Calu3 (cell line): ENCODE measurements around the gene P2RX4. TPM values are rescaled to one million over a fixed set of nuclear protein-coding genes. Genes with fewer than 3 reads are reported as not detected.

Source experiments
- BruUV-seq: library from RNA; stranded (reverse); fragments of 400-500 nt; replicated peaks from 2 replicates; lab custom pipeline; 2021; lab: Mats Ljungman, UMichigan
- CTCF ChIA-PET: fragments of 300-600 bp; sonication (Branson Sonifier 250); formaldehyde crosslinking; loops from one replicate; lab custom pipeline; 2022; ENCODE audit warnings: antibody characterized with exemption; lab: Charles Lee
- DNase-seq: peaks from one replicate; pipeline ENCODE4 v3.0.0; 2022
- H3K27ac Mint-ChIP-seq: one replicate; pipeline ENCODE4 v1.8.0; 2022; ENCODE audit warnings: mixed read lengths; ENCODE audit not compliant: unreplicated experiment
- H3K27me3 Mint-ChIP-seq: one replicate; pipeline ENCODE4 v1.8.0; 2022; ENCODE audit warnings: mixed read lengths; ENCODE audit not compliant: unreplicated experiment
- H3K36me3 Mint-ChIP-seq: one replicate; pipeline ENCODE4 v1.8.0; 2022; ENCODE audit warnings: mild to moderate bottlenecking, moderate library complexity, mixed read lengths; ENCODE audit not compliant: insufficient read depth, unreplicated experiment
- H3K4me1 Mint-ChIP-seq: one replicate; pipeline ENCODE4 v1.8.0; 2022; ENCODE audit warnings: mild to moderate bottlenecking, low read depth, mixed read lengths; ENCODE audit not compliant: unreplicated experiment
- H3K4me3 Mint-ChIP-seq: one replicate; pipeline ENCODE4 v1.8.0; 2022; ENCODE audit warnings: mild to moderate bottlenecking, low read depth, moderate library complexity, mixed read lengths; ENCODE audit not compliant: unreplicated experiment
- H3K9me3 Mint-ChIP-seq: one replicate; pipeline ENCODE4 v1.8.0; 2022; ENCODE audit warnings: low read depth, mixed read lengths; ENCODE audit not compliant: unreplicated experiment
- CTCF ChIP-seq: fragments of 200-600 bp; IDR thresholded peaks from one replicate; pipeline ENCODE4 v1.8.0; 2022; ENCODE audit warnings: antibody characterized with exemption; ENCODE audit not compliant: unreplicated experiment
- intact Hi-C: fragments of 100-400 bp; cut with micrococcal nuclease; formaldehyde crosslinking; loops from one replicate; pipeline ENCODE4 v1.10.0; 2022; ENCODE audit not compliant: unreplicated experiment
- total RNA-seq: library from RNA; stranded (reverse); gene quantifications from 2 replicates; pipeline ENCODE4 v1.2.3, GENCODE V29; 2022

The P2RX4 gene
- total RNA-seq, 1 experiment from 2014 or later: 38.7 TPM

GRCh38 chr12:121245951-121246350 lies 36.0 kb downstream of the P2RX4 start:
- intact Hi-C loops: no loop called here
- Mint-ChIP-seq H3K27ac (no peak overlapping the region), H3K4me3 (no peak overlapping the region), H3K4me1 (no peaks in the 10 kb centered on the region), H3K27me3 (no peaks in the 10 kb centered on the region), H3K36me3 (peaks cover 31% of the 10 kb centered on the region), H3K9me3 (no peaks in the 10 kb centered on the region)
- BruUV-seq: no TSS peak
- CTCF ChIA-PET: no interaction called here
- no peak for DNase-seq
- TF ChIP-seq CTCF: no peak

- Mint-ChIP-seq H3K27me3 (no peaks in the 10 kb centered on the region), H3K36me3 (peaks cover 23% of the 10 kb centered on the region), H3K4me3 (no peak overlapping the region), H3K9me3 (no peaks in the 10 kb centered on the region), H3K27ac (peak overlapping the region; percentile 54), H3K4me1 (no peaks in the 10 kb centered on the region)
- intact Hi-C loops: no loop called here
- no peak for DNase-seq
- CTCF ChIA-PET: no interaction called here
- TF ChIP-seq CTCF: no peak
- no TSS peak for BruUV-seq
Observed at GRCh38 chr12:121246893-121247557, 37.1 kb downstream of the P2RX4 start.

GRCh38 chr12:121248622-121249021 lies 38.7 kb downstream of the P2RX4 start:
- no TSS peak for BruUV-seq
- no peak for DNase-seq
- no peaks in the 10 kb centered on the region for H3K4me1 Mint-ChIP-seq
- H3K27ac Mint-ChIP-seq: no peak overlapping the region
- TF ChIP-seq CTCF: no peak
- H3K27me3 Mint-ChIP-seq: no peaks in the 10 kb centered on the region
- CTCF ChIA-PET: interaction anchor here (1.0 kb wide), 1 partner anchor 21 kb away, joined by 3 read pairs; no protein-coding TSS in a partner anchor
- H3K36me3 Mint-ChIP-seq: peaks cover 38% of the 10 kb centered on the region
- H3K4me3 Mint-ChIP-seq: no peak overlapping the region
- H3K9me3 Mint-ChIP-seq: no peaks in the 10 kb centered on the region
- intact Hi-C loops: no loop called here

- Mint-ChIP-seq H3K36me3 (peaks cover 51% of the 10 kb centered on the region), H3K9me3 (no peaks in the 10 kb centered on the region), H3K4me1 (no peaks in the 10 kb centered on the region), H3K4me3 (no peak overlapping the region), H3K27me3 (no peaks in the 10 kb centered on the region), H3K27ac (no peak overlapping the region)
- TF ChIP-seq CTCF: no peak
- no TSS peak for BruUV-seq
- intact Hi-C loops: no loop called here
- DNase-seq: no peak
- CTCF ChIA-PET: no interaction called here
Observed at GRCh38 chr12:121250359-121250758, 40.4 kb downstream of the P2RX4 start.
